Thyroid gland (tissue), 4 donors: ENCODE measurements around the gene KRT1.

Source experiments
- POLR2A ChIP-seq, 2 donors: fragments of 450-650 bp; IDR thresholded peaks; one replicate each; pipeline ENCODE4 v1.6.1; 2017; ENCODE audit warnings: antibody characterized with exemption in 2 of 2, mild to moderate bottlenecking in 2 of 2, moderate library complexity in 1 of 2
- TF ChIP-seq, protein P1 (sequence below), 6 experiments: fragments of 200-600 bp in 3 of 6; fragments of 450-650 bp in 3 of 6; sonication (generic) in 3 of 6; IDR thresholded peaks; one replicate each; pipeline ENCODE4 v1.5.1; 2016 to 2019; ENCODE audit warnings: antibody characterized with exemption in 6 of 6, mild to moderate bottlenecking in 2 of 6, inconsistent platforms in 1 of 6, moderate library complexity in 1 of 6

- TF ChIP-seq, protein P1, sequence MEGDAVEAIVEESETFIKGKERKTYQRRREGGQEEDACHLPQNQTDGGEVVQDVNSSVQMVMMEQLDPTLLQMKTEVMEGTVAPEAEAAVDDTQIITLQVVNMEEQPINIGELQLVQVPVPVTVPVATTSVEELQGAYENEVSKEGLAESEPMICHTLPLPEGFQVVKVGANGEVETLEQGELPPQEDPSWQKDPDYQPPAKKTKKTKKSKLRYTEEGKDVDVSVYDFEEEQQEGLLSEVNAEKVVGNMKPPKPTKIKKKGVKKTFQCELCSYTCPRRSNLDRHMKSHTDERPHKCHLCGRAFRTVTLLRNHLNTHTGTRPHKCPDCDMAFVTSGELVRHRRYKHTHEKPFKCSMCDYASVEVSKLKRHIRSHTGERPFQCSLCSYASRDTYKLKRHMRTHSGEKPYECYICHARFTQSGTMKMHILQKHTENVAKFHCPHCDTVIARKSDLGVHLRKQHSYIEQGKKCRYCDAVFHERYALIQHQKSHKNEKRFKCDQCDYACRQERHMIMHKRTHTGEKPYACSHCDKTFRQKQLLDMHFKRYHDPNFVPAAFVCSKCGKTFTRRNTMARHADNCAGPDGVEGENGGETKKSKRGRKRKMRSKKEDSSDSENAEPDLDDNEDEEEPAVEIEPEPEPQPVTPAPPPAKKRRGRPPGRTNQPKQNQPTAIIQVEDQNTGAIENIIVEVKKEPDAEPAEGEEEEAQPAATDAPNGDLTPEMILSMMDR (IDR thresholded peaks at IDR 0.05) = no peak
- no peak for TF ChIP-seq POLR2A (IDR thresholded peaks at IDR 0.05)
These were observed 7.5 kb upstream of the KRT1 start for GRCh38 chr12:52687497-52688385.
